ENCODE measurements around the gene PSME3. TPM values are rescaled to one million over a fixed set of nuclear protein-coding genes. Genes with fewer than 3 reads are reported as not detected.

PSME3 gene
- total RNA-seq, 1 experiment from 2014 or later: 195 TPM

DNA sequence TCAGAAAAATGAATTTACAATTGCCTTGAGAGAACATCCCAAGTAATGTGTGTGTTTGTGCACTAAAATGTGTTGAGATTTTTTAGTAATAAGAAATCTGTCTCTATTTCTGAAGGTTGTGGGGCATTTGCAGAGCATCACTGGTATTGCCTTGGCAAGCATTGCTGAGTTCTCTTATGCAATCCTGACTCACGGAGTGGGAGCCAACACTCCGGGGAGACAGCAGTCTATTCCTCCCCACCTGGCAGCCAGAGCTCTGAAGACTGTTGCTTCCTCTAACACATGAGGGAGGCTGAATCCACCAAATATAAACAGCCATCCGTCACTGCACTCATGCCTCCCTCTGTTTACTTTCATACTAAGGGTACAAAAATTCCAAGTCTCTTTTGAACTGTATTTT, 23.9 kb upstream of the PSME3 start:
- TF ChIP-seq, protein P1, sequence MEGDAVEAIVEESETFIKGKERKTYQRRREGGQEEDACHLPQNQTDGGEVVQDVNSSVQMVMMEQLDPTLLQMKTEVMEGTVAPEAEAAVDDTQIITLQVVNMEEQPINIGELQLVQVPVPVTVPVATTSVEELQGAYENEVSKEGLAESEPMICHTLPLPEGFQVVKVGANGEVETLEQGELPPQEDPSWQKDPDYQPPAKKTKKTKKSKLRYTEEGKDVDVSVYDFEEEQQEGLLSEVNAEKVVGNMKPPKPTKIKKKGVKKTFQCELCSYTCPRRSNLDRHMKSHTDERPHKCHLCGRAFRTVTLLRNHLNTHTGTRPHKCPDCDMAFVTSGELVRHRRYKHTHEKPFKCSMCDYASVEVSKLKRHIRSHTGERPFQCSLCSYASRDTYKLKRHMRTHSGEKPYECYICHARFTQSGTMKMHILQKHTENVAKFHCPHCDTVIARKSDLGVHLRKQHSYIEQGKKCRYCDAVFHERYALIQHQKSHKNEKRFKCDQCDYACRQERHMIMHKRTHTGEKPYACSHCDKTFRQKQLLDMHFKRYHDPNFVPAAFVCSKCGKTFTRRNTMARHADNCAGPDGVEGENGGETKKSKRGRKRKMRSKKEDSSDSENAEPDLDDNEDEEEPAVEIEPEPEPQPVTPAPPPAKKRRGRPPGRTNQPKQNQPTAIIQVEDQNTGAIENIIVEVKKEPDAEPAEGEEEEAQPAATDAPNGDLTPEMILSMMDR (IDR thresholded peaks at IDR 0.05; ENCODE audit: insufficient read depth in 1 of 2, low read depth in 1 of 2, low read length in 1 of 2, severe bottlenecking in 1 of 2, unreplicated experiment in 1 of 2): no peak
- H3K4me1 ChIP-seq: peaks cover 11% of the 10 kb centered on the region; the same call in 1 of the 2 replicates
- peaks cover 38% of the 10 kb centered on the region for H3K36me3 Mint-ChIP-seq (ENCODE audit: insufficient read depth, unreplicated experiment)
- no TSS peak for BruUV-seq (replicated peaks)
- peaks cover 6% of the 10 kb centered on the region for H3K4me1 Mint-ChIP-seq (ENCODE audit: low read depth, unreplicated experiment)
- ChIA-PET CTCF (interaction anchor here (1.4 kb wide), 1 partner anchor 15 kb away, joined by 6 read pairs; the partner anchor contains the start of gene BECN1), POLR2A (no interaction called here)
- no peaks in the 10 kb centered on the region for H3K9me3 Mint-ChIP-seq (ENCODE audit: unreplicated experiment)
- H3K4me3 Mint-ChIP-seq (ENCODE audit: unreplicated experiment): no peak overlapping the region
- H3K36me3 ChIP-seq (ENCODE audit: control insufficient read depth, insufficient read depth, low read length): no peaks in the 10 kb centered on the region
- no peaks in the 10 kb centered on the region for H3K9me3 ChIP-seq
- no peak overlapping the region for H3K4me3 ChIP-seq (ENCODE audit: low read depth, low read length)
- H3K27me3 ChIP-seq (replicated peaks; ENCODE audit: control insufficient read depth, insufficient read depth, low read length): no peaks in the 10 kb centered on the region
- DNase-seq: no peak
- intact Hi-C loops (cut with micrococcal nuclease; ENCODE audit: unreplicated experiment): no loop called here
- H3K27ac Mint-ChIP-seq (ENCODE audit: unreplicated experiment): no peak overlapping the region
- no peaks in the 10 kb centered on the region for H3K27me3 Mint-ChIP-seq (ENCODE audit: insufficient read depth, unreplicated experiment)

DNA sequence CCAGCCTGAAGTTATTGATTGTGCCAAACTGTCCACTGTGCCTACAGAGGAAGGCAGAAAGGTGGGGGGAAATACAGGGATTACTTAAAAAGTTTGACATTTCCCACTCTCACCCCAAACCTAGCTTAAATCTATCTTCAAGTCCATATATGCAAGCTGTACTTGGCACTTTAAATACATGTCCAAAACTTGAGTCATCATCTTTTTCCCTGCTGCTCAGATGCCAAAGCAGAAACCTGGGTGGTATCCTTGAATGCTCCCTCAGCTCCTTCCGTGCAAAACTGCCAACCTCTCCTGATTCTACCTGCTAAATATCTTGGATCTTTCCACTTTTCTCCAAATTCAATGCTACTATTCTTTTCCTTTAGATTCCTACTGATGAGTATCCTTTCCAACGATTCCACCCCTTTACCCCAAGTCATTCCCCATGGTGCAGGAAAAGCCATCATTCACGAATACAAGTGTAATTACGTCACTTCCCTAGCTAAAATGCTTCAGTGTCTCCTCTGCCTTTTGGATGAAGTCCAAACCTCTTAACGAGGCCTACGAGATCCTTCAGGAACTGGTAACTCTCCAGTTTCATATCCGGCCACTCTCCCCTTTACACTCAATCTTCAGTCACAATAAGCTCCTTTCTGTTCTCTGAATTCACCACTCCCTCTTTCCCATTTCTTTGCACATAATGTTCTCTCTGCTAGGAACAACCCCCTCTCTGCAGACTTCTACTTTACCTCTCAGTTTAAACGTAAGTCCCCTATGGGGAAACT, 18.4 kb upstream of the PSME3 start:
- Histone ChIP-seq H3K27me3 (replicated peaks; ENCODE audit: control insufficient read depth, insufficient read depth, low read length) (no peaks in the 10 kb centered on the region), H3K4me1 (no peaks in the 10 kb centered on the region), H3K36me3 (ENCODE audit: control insufficient read depth, insufficient read depth, low read length) (peaks cover 5% of the 10 kb centered on the region), H3K9me3 (no peaks in the 10 kb centered on the region), H3K4me3 (ENCODE audit: low read depth, low read length) (no peak overlapping the region)
- H3K27ac Mint-ChIP-seq (ENCODE audit: unreplicated experiment): no peak overlapping the region
- H3K9me3 Mint-ChIP-seq (ENCODE audit: unreplicated experiment): no peaks in the 10 kb centered on the region
- POLR2A ChIA-PET: interaction anchor here (0.6 kb wide), 1 partner anchor 13 kb away, joined by 3 read pairs; no protein-coding TSS in a partner anchor
- CTCF ChIA-PET: no interaction called here
- H3K27me3 Mint-ChIP-seq (ENCODE audit: insufficient read depth, unreplicated experiment): no peaks in the 10 kb centered on the region
- BruUV-seq (replicated peaks): no TSS peak
- H3K4me1 Mint-ChIP-seq (ENCODE audit: low read depth, unreplicated experiment): no peaks in the 10 kb centered on the region
- intact Hi-C loops (cut with micrococcal nuclease; ENCODE audit: unreplicated experiment): no loop called here
- peaks cover 75% of the 10 kb centered on the region for H3K36me3 Mint-ChIP-seq (ENCODE audit: insufficient read depth, unreplicated experiment)
- DNase-seq: no peak
- TF ChIP-seq, protein P1 (IDR thresholded peaks at IDR 0.05; ENCODE audit: insufficient read depth in 1 of 2, low read depth in 1 of 2, low read length in 1 of 2, severe bottlenecking in 1 of 2, unreplicated experiment in 1 of 2): no peak
- H3K4me3 Mint-ChIP-seq (ENCODE audit: unreplicated experiment): no peak overlapping the region

DNA sequence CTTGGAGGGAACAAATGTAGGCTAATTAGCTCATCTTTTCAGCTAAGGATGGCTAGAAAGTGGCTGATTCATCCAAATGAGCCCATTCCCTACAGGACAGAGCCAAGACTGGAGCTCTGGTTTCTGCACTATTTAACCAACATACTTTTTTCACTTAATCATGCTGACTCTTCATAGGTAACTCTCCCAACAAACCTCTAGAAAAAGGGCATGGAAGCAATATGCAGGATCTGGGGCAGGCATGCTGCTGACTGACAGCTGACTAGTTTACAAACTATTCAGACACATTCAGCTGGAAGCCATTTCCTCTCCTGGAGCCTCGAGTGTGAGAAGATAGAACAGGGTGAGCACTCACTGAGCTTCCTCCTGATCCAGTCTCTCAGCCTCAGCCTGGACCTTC, 15.3 kb upstream of the PSME3 start:
- Histone ChIP-seq H3K4me3 (ENCODE audit: low read depth, low read length) (no peak overlapping the region), H3K36me3 (ENCODE audit: control insufficient read depth, insufficient read depth, low read length) (peaks cover 5% of the 10 kb centered on the region), H3K27me3 (replicated peaks; ENCODE audit: control insufficient read depth, insufficient read depth, low read length) (no peaks in the 10 kb centered on the region), H3K4me1 (no peaks in the 10 kb centered on the region), H3K9me3 (no peaks in the 10 kb centered on the region)
- ChIA-PET CTCF (interaction anchor here (0.6 kb wide), 1 partner anchor 63 kb away, joined by 3 read pairs; no protein-coding TSS in a partner anchor), POLR2A (interaction anchor here (0.6 kb wide), 1 partner anchor 17 kb away, joined by 3 read pairs; no protein-coding TSS in a partner anchor)
- TF ChIP-seq, protein P1 (IDR thresholded peaks at IDR 0.05; ENCODE audit: insufficient read depth in 1 of 2, low read depth in 1 of 2, low read length in 1 of 2, severe bottlenecking in 1 of 2, unreplicated experiment in 1 of 2): no peak
- Mint-ChIP-seq H3K9me3 (ENCODE audit: unreplicated experiment) (no peaks in the 10 kb centered on the region), H3K27me3 (ENCODE audit: insufficient read depth, unreplicated experiment) (no peaks in the 10 kb centered on the region), H3K4me1 (ENCODE audit: low read depth, unreplicated experiment) (peaks cover 6% of the 10 kb centered on the region), H3K4me3 (ENCODE audit: unreplicated experiment) (no peak overlapping the region), H3K27ac (ENCODE audit: unreplicated experiment) (no peak overlapping the region), H3K36me3 (ENCODE audit: insufficient read depth, unreplicated experiment) (peaks cover 81% of the 10 kb centered on the region)
- BruUV-seq (replicated peaks): no TSS peak
- intact Hi-C loops (cut with micrococcal nuclease; ENCODE audit: unreplicated experiment): no loop called here
- no peak for DNase-seq

All from Caco-2 (cell line).